GM19397 (cell line): Measurements from ENCODE around the gene FAM20C.

Experiments used
- ATAC-seq: cut with Tn5 transposase; IDR thresholded peaks from one replicate; pipeline ENCODE4 v1.9.1; 2021; ENCODE audit warnings: mild to moderate bottlenecking, moderate library complexity; ENCODE audit not compliant: unreplicated experiment

The FAM20C gene

GRCh38 chr7:299628-300027, 107.3 kb downstream of the FAM20C start:
- no peak for ATAC-seq

GRCh38 chr7:300048-300447, 107.7 kb downstream of the FAM20C start:
- no peak for ATAC-seq

DNA sequence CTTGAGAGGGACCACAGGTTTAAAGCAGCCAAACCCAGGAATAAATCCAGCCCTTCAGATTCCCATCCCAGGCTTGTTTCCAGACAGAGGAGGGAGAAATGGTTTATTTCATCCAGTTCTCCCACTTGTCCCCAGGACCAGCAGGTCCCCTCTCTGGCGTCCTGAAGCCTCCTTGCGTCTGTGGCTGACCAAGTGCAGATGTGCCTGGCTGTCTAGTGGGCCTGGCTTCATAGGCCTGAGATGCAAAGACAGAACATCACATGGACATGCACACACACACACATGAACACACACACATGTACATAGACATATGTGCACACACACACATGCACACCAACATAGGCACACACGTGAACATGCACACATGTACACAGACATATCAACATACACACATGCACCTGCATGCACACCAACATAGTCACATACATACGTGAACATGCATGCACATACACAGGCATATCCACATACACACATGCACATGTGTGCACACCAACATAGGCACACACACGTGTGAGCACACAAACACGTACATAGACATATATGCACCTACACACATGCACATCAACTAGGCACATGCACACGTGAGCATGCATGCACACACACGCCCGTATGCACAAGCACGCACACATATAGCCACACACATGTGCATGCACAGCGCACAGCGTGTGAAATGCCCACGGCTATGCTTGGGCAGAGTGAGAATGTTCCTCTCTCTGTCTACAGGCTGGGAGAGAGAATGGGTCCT, 108.3 kb downstream of the FAM20C start:
- ATAC-seq: no peak

DNA sequence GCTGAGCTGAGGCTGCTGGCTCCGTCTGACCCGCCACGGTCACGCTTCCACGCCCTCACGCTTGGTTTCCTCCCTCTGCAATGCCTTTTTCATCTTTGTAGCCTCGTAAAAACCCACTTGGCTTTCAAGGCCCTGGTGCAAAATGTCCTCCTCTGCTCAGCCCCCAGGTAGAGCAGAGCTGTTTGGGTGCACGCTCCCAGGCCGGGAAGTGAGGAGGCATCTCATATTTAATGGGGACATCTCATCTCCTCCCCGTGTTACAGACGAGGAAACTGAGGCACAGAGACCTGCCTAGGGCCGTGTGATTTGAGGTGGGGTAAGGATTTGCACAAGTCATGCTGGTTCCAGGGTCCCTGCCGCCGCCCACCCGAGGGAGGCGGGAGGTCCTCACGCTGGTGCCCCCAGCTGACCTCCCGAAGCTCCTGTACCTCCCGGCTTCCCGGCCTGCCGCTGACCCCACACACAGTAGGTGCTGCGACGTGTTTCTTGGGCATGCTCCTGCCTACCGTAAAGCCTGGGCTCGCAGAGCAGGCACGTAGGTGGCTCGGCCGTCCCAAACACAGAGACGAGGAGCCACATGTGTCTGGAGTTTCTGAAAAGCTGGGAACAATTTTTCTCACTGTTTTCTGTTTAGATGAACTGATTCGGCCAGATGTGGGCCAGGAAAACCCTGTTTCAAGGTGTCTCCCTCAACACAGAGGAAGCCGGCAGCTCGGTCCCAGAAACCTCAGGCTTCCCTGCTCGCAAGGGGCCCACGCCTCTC, 109.1 kb downstream of the FAM20C start:
- no peak for ATAC-seq

DNA sequence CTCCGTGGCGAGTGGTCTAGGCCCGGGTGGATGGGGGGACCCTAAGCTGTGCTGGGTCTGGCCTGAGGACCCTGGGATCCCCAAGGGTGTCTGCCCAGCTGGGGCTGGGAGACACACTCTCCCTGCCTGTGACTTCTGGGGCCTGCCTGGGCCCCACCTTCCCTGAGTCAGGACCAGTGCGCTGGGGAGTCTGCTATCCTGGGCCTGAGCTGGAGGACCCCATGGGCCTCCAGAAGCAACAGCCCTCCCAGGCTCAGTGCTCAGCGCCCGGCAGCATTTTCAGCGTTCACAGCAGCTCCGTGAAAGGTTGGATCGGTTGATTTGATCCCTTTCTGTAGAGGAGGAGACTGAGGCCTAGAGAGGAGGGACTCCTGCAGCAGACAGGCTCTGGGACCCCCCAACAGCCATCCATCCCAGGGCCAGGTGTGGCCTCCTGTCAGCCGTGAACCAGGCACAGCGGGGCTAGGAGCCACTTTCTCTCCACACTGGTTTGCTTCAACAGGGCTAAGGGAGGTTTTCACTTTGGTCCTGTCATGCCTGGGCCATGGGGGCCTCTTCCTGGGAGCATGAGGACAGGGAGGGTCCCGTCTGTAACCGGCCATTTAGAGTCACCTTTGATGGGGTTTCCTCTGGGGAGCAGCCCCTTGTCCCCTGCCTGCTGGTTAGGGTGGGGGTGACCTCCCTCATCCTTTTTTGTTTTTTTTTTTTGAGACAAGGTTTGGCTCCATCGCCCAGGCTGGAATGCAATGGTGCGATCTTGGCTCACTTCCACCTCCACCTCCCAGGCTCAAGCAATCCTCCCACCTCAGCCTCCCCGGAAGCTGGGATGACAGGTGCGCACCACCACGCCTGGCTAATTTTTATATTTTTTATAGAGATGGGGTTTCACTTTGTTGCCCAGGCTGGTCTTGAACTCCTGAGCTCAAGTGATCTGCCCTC, 110.0 kb downstream of the FAM20C start:
- ATAC-seq: no peak

DNA sequence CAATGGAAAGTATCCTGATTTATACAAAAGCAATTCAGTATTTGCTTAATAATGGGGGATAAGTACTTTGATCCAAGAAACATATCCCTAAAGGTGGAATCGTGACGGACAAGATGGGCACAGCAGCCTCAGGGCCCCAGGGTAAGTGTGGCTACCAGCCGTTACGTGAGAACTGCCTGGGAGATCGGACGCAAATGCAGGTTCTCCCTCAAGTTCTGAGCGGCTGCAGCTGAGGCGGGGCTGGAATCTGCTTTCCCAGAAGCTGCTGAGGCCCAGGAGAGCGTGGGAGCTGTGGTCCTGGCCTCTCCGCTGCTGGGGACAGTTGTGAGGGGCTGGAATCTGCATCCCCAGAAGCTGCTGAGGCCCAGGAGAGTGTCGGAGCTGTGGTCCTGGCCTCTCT, 111.1 kb downstream of the FAM20C start:
- ATAC-seq: no peak

- no peak for ATAC-seq
These were observed 111.7 kb downstream of the FAM20C start for GRCh38 chr7:303884-304573.

GRCh38 chr7:304574-305409, 112.4 kb downstream of the FAM20C start:
- no peak for ATAC-seq

DNA sequence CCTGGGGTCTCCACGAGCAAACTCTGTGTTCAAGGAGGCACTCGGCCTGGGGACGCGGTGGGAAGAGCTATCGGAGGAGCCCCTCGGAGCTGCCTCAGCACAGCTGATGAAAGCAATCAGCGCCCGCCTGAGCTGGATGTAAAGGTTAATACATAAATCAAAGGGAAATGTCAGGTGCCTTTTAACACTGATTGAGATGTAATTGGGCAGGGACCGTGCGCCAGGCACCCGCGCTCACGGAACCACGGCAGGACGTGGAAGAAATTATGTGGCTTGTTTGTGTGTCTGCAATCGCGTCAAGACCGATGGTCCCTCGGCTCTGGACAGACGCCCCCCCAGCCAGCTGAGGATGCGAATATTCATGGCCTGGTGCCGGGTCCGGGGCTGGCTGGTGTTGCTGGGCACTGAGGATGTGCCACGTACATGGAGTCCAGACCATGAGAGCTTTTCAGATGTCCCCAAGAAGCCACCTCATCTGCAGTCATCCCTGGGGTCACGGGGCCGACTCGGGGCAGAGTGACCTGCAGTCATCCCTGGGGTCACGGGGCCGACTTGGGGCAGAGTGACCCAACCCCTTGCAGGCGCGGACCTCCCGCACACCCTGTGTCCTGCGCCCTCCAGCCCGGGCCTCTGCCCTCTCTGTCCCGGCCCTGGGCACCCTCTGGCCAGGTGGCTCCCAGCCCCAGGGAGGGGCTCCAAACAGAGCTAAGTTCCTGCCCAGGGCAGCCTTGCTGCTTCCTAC, 113.2 kb downstream of the FAM20C start:
- ATAC-seq: no peak

DNA sequence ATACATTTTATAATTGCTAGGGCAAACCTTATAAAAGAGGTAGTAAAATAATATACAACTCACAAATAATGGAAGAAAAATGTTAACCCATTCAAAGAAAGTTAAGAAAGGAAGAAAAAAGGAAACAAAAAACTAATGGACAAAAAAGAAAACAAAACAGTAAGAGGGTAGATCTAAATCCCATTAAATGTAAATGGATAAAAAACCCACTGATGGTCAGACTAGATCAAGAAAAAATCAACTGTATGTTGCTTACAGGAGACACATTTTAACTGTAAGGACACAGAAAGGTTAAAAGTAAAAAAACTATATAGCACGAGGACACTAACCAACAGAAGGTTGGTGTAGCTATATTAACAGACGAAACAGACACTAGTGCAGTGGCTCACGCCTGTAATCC, 115.6 kb downstream of the FAM20C start:
- ATAC-seq: no peak

- no peak for ATAC-seq
These were observed 117.3 kb downstream of the FAM20C start for GRCh38 chr7:309586-310228.
